K562 (cell line): Measurements from ENCODE around the gene IMPA2. TPM values are rescaled to one million over a fixed set of nuclear protein-coding genes. Genes with fewer than 3 reads are reported as not detected.
"Not testable (repeated sequence)": the region's sequence is repeated elsewhere in the genome, so short reads cannot be mapped to it uniquely, and the experiment has no call there.

ENCODE experiments used
- ATAC-seq: fragments of 200-7000 bp; cut with Tn5 transposase; 3 replicates; pipeline ENCODE4 v1.9.1; 2020; ENCODE audit warnings: moderate library complexity
- BruUV-seq: library from RNA; stranded (reverse); fragments of 400-500 nt; replicated peaks from 2 replicates; lab custom pipeline; 2021; lab: Mats Ljungman, UMichigan
- CTCF ChIA-PET: fragments of 300-600 bp; formaldehyde crosslinking; extraction: SDS; loops from one replicate; lab custom pipeline; 2021; ENCODE audit warnings: low intra/inter-chr PET ratio; lab: Yijun Ruan, JAX
- POLR2A ChIA-PET: fragments of 300-600, 350-650 bp; sonication (Branson Sonifier 250); formaldehyde crosslinking; extraction: SDS; loops from one replicate; lab custom pipeline; 2021; ENCODE audit warnings: antibody characterized with exemption, inconsistent platforms; lab: Yijun Ruan, JAX
- DNase-seq, 4 experiments: peaks; one replicate each; pipeline versions ENCODE4 v3.0.0 to v3.0.0-alpha.2; 2011 to 2018; ENCODE audit warnings: low spot score in 3 of 4, mixed read lengths in 3 of 4; ENCODE audit errors: extremely low read depth in 1 of 4
- FAIRE-seq: peaks from 2 replicates; lab custom pipeline; 2011; peaks lifted over from hg19 to GRCh38; lab: Jason Lieb, UNC
- H2AFZ ChIP-seq: 2 replicates; pipeline ENCODE4 v1.6.0; 2011; ENCODE audit warnings: low read depth, low read length, control low read depth, inconsistent platforms
- H3K27ac ChIP-seq: fragments of 200-600 bp; 3 replicates; pipeline ENCODE4 v1.8.0; 2011; ENCODE audit warnings: low read depth, mild to moderate bottlenecking, control low read depth, inconsistent platforms, low read length, moderate library complexity, mixed read lengths; ENCODE audit errors: extremely low read depth
- H3K27me3 ChIP-seq, 2 experiments: fragments of 300-600 bp in 1 of 2; 2 replicates in 1 of 2; 3 replicates in 1 of 2; pipeline versions ENCODE4 v1.6.0 to v1.8.0; 2011; ENCODE audit warnings: inconsistent platforms in 2 of 2, low read length in 2 of 2, mild to moderate bottlenecking in 1 of 2, mixed read lengths in 1 of 2, moderate library complexity in 1 of 2; ENCODE audit not compliant: control insufficient read depth in 2 of 2, insufficient read depth in 2 of 2
- H3K36me3 ChIP-seq: fragments of 300-600 bp; 3 replicates; pipeline ENCODE4 v1.8.0; 2011; ENCODE audit warnings: mild to moderate bottlenecking, low read length, inconsistent platforms; ENCODE audit not compliant: control insufficient read depth, insufficient read depth
- H3K4me1 ChIP-seq, 2 experiments: fragments of 200-600 bp in 1 of 2; replicated peaks in 1 of 2; 2 replicates in 1 of 2; 3 replicates in 1 of 2; pipeline versions ENCODE4 v1.5.1 to v1.8.0; 2011; ENCODE audit warnings: inconsistent platforms in 2 of 2, low read length in 2 of 2, mild to moderate bottlenecking in 1 of 2, mixed read lengths in 1 of 2, moderate library complexity in 1 of 2; ENCODE audit not compliant: control insufficient read depth in 2 of 2, insufficient read depth in 2 of 2
- H3K4me2 ChIP-seq: 2 replicates; pipeline ENCODE4 v1.6.1; 2011; ENCODE audit warnings: low read length, control low read depth, inconsistent platforms, mixed read lengths; ENCODE audit not compliant: insufficient read depth
- H3K4me3 ChIP-seq: fragments of 200-600 bp; sonication (generic), shearing (Covaris generic); 2 replicates; pipeline ENCODE4 v1.5.1; 2016; ENCODE audit warnings: control low read depth, inconsistent platforms
- H3K79me2 ChIP-seq: fragments of 200-600 bp; 3 replicates; pipeline ENCODE4 v1.8.0; 2011; ENCODE audit warnings: low read length, inconsistent platforms; ENCODE audit not compliant: control insufficient read depth, insufficient read depth
- H3K9ac ChIP-seq, 2 experiments: 2 replicates each; pipeline versions ENCODE4 v1.6.0 to v1.6.1; 2011; ENCODE audit warnings: low read depth in 2 of 2, low read length in 2 of 2, control low read depth in 1 of 2, inconsistent platforms in 1 of 2, mild to moderate bottlenecking in 1 of 2, mixed read lengths in 1 of 2; ENCODE audit not compliant: insufficient read depth in 1 of 2
- H3K9me1 ChIP-seq: one replicate; pipeline ENCODE4 v1.6.0; 2011; ENCODE audit warnings: inconsistent platforms, mild to moderate bottlenecking, low read length, moderate library complexity; ENCODE audit not compliant: control insufficient read depth, insufficient read depth
- H3K9me3 ChIP-seq: replicated peaks from 2 replicates; pipeline ENCODE4 v1.5.1; 2011; ENCODE audit warnings: low read depth, low read length, inconsistent platforms; ENCODE audit not compliant: control insufficient read depth, insufficient read depth
- H4K20me1 ChIP-seq: replicated peaks from 2 replicates; pipeline ENCODE4 v1.6.1; 2011; ENCODE audit warnings: low read length, inconsistent platforms, mixed read lengths; ENCODE audit not compliant: control insufficient read depth, insufficient read depth
- CBX5 ChIP-seq: IDR thresholded peaks from 2 replicates; pipeline ENCODE4 v1.6.1; 2014; ENCODE audit warnings: low read depth, borderline replicate concordance
- CCAR2 ChIP-seq: fragments of 200-400 bp; formaldehyde crosslinking; IDR thresholded peaks from 2 replicates; pipeline ENCODE4 v1.6.1; 2017; ENCODE audit warnings: mild to moderate bottlenecking, low read depth, low read length
- E2F6 ChIP-seq, 2 experiments: IDR thresholded peaks; 2 replicates each; pipeline ENCODE4 v1.6.1; 2011; ENCODE audit warnings: borderline replicate concordance in 1 of 2, control low read depth in 1 of 2, low read depth in 1 of 2, low read length in 1 of 2, mild to moderate bottlenecking in 1 of 2, mixed read lengths in 1 of 2, moderate library complexity in 1 of 2; ENCODE audit not compliant: insufficient read depth in 1 of 2, insufficient read length in 1 of 2, poor library complexity in 1 of 2, severe bottlenecking in 1 of 2; ENCODE audit errors: extremely low read depth in 1 of 2
- FOXP4 ChIP-seq: sonication (generic); formaldehyde crosslinking; IDR thresholded peaks from 2 replicates; pipeline ENCODE4 v1.8.0; 2022; ENCODE audit warnings: mild to moderate bottlenecking, missing genetic modification reagents, borderline replicate concordance
- MCM3 ChIP-seq: fragments of 450-650 bp; IDR thresholded peaks from 2 replicates; pipeline ENCODE4 v1.6.1; 2016
- NFRKB ChIP-seq: fragments of 450-650 bp; IDR thresholded peaks from 2 replicates; pipeline ENCODE4 v1.6.1; 2016; ENCODE audit warnings: low read depth
- RREB1 ChIP-seq: fragments of 250-450 bp; sonication (Bioruptor Pico); IDR thresholded peaks from 2 replicates; pipeline ENCODE4 v1.4.0; 2020
- ZNF57 ChIP-seq: fragments of 450-650 bp; formaldehyde crosslinking; IDR thresholded peaks from 2 replicates; pipeline ENCODE4 v1.4.0; 2020; ENCODE audit warnings: mild to moderate bottlenecking, moderate library complexity
- ZNF639 ChIP-seq, 2 experiments: fragments of 200-800 bp in 1 of 2; sonication (Bioruptor generic) in 1 of 2; sonication (generic) in 1 of 2; formaldehyde crosslinking in 1 of 2; IDR thresholded peaks in 1 of 2; conservative IDR thresholded peaks in 1 of 2; 2 replicates each; pipeline versions ENCODE4 v1.5.0 to v1.6.1; 2016 to 2020; ENCODE audit warnings: missing compliant biosample characterization in 1 of 2, missing genetic modification characterization in 1 of 2, missing genetic modification reagents in 1 of 2
- WGBS: fragments of 100-300 bp; shearing (Covaris generic); methylation state at CpG from one replicate; pipeline ENCODE4 v1.1.6; 2016; ENCODE audit warnings: low coverage, mixed read lengths; ENCODE audit not compliant: insufficient coverage; ENCODE audit errors: missing lambda C conversion rate; 5-methylcytosine and 5-hydroxymethylcytosine counted together
- in situ Hi-C: fragments of 300-500 bp; cut with MboI; formaldehyde crosslinking; loops from 4 replicates; pipeline ENCODE4 v1.15.0; 2018; ENCODE audit warnings: inconsistent platforms, mixed read lengths
- intact Hi-C: fragments of 100-400 bp; cut with micrococcal nuclease; formaldehyde crosslinking; loops from 2 replicates; pipeline ENCODE4 v1.14.2; 2022
- polyA plus RNA-seq, 8 experiments: library from polyadenylated mRNA; depleted of rRNA in 4 of 8; stranded (reverse) in 5 of 8; unstranded in 3 of 8; fragments of >200 nt; fragmentation: Nextera tagmentation in 2 of 8; fragmentation: Illumina TruSeq in 1 of 8; extraction: Ambion mirVana in 2 of 8; extraction: Trizol in 1 of 8; gene quantifications; 2 replicates each; pipeline versions ENCODE4 v1.2.1 to v1.2.3, GENCODE V29; 2011 to 2014; ENCODE audit warnings: inconsistent platforms in 1 of 8, missing spikeins in 1 of 8
- total RNA-seq, 7 experiments: library from RNA; depleted of rRNA in 6 of 7; stranded (reverse); fragments of >200 nt in 6 of 7; fragmentation: Illumina TruSeq in 2 of 7; extraction: Trizol in 2 of 7; gene quantifications; 2 replicates each; pipeline versions ENCODE4 v1.2.1 to v1.2.3, GENCODE V29; 2011 to 2021; ENCODE audit warnings: low replicate concordance in 1 of 7

Gene IMPA2
- total and polyA plus RNA-seq, 9 of the 15 experiments (the other 6 are each of a cell fraction or from before 2014, with no cell fraction given) = 0.62 to 11.3 (median 5.7) TPM

- TF ChIP-seq RREB1 (CRISPR knock-in tag) (no peak), MCM3 (no peak), CCAR2 (no peak), NFRKB (no peak), FOXP4 (CRISPR knock-in tag) (no peak), ZNF639 (CRISPR knock-in tag; conservative IDR thresholded peaks at IDR 0.05 in 1 of 2, IDR thresholded peaks at IDR 0.05 in 1 of 2) (no peak), CBX5 (no peak), ZNF57 (no peak), E2F6 (IDR thresholded peaks at IDR 0.05; ENCODE audit: borderline replicate concordance in 1 of 2, extremely low read depth in 1 of 2, insufficient read depth in 1 of 2, insufficient read length in 1 of 2, low read depth in 1 of 2, low read length in 1 of 2, poor library complexity in 1 of 2, severe bottlenecking in 1 of 2) (peak in 1 of 2 experiments; percentile 47)
Measured at GRCh38 chr18:12076424-12077140, 95.3 kb downstream of the IMPA2 start (continued).

- BruUV-seq, ATAC-seq, H3K9me1 ChIP-seq, H3K36me3 ChIP-seq, H3K9ac ChIP-seq, H3K27ac ChIP-seq, in situ Hi-C loops, H3K4me2 ChIP-seq, FAIRE-seq, H4K20me1 ChIP-seq, H3K4me3 ChIP-seq, H3K9me3 ChIP-seq, POLR2A ChIA-PET, intact Hi-C loops, CTCF ChIA-PET, H2AFZ ChIP-seq, DNase-seq, H3K4me1 ChIP-seq, H3K79me2 ChIP-seq: not testable (repeated sequence)
- WGBS = 0% methylated on average over 1 of the region's 4 CpGs
- peaks cover 9 to 12% of the 10 kb centered on the region in 2 experiments; a peak in 4 of 5 replicates for H3K27me3 ChIP-seq
Measured at GRCh38 chr18:12077994-12078393, 96.7 kb downstream of the IMPA2 start.
